G401 (cell line): ENCODE measurements around the gene TOLLIP. TPM values are rescaled to one million over a fixed set of nuclear protein-coding genes. Genes with fewer than 3 reads are reported as not detected.
"Not testable (repeated sequence)": the region's sequence is repeated elsewhere in the genome, so short reads cannot be mapped to it uniquely, and the experiment has no call there.

Experiments
- DNase-seq: peaks from one replicate; pipeline ENCODE4 v3.0.0-alpha.2; 2015; ENCODE audit warnings: low spot score
- in situ Hi-C: cut with HindIII; loops from 2 replicates; pipeline ENCODE4 v1.10.0; 2016; ENCODE audit warnings: low sequenced_read_pairs, mixed read lengths
- total RNA-seq: library from RNA; depleted of rRNA; stranded (reverse); fragments of >200 nt; shearing (Covaris generic); gene quantifications from 2 replicates; pipeline ENCODE4 v1.2.3, GENCODE V29; 2014

The TOLLIP gene
- total RNA-seq, 1 experiment from 2014 or later: 30.0 TPM

DNA sequence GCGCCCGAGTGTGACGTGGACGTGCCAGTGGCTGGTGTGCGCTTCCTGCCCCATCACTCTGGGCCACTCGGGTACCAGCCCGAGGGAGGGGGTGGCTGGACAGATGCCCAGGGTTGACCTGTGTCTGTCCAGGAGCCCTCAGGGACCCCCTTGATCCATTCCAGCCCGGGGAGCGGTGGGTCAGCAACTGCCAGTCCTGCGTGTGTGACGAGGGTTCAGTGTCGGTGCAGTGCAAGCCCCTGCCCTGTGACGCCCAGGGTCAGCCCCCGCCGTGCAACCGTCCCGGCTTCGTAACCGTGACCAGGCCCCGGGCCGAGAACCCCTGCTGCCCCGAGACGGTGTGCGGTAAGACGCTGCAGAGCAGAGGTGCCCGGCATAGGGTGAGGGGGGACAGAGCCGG is 52.1 kb downstream of the TOLLIP start:
- in situ Hi-C loops: no loop called here
- no peak for DNase-seq

DNA sequence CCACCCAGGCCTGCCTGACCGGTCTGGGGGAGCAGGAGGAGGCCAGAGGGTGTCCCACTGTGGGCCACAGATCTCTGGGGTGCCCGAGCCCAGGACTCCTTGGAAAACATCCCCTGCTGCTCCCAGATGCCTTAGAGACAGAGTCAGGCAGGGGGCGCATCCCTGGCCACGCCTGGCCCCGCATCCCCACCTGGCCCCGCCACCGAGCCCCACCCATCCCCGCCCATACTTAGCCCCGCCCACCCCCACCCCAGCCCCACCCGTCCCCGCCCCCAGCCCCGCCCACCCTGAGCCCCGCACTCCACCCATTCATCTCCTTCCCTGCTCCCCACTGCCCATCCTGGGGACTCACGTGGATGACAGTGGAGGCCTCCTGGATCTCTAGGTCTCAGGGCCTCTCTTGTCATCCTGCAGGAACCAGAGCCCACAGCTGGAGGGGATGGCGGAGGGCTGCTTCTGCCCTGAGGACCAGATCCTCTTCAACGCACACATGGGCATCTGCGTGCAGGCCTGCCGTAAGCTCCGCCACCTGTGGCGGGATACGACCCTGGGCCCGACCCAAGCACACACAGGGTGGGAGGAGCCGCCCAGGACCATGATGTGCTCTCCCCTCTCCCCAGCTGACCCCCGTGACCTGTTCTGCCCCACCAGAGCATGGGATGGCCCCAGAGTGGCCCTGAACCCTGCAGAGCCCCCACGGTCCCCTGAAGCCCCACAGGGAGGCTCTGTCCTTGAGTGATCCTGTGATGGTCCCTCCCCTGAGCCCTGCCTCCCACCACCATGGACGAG is 53.0 kb downstream of the TOLLIP start:
- in situ Hi-C loops: no loop called here
- DNase-seq: no peak

DNA sequence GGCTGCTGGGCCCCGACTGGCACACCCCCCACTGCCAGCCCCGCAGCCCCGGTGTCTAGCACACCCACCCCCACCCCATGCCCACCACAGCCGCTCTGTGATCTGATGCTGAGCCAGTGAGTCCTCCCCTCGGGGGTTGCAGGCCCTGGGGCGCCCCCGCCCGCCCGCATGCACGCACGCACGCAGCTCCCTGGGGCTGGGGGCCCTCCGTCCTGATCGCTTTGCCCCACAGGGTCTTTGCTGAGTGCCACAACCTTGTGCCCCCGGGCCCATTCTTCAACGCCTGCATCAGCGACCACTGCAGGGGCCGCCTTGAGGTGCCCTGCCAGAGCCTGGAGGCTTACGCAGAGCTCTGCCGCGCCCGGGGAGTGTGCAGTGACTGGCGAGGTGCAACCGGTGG is 54.3 kb downstream of the TOLLIP start:
- DNase-seq: no peak
- in situ Hi-C loops: no loop called here

DNA sequence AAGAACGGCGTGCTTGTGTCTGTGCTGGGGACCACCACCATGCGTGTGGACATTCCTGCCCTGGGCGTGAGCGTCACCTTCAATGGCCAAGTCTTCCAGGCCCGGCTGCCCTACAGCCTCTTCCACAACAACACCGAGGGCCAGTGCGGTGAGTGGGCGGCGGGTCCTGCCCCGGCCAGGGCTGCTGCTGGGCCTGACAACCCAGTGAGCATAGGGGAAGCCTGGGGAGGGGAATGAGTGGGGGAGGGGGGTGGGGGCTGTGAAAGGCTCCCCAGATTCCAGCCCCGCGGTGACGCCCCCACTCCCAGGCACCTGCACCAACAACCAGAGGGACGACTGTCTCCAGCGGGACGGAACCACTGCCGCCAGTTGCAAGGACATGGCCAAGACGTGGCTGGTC is 54.7 kb downstream of the TOLLIP start:
- DNase-seq: no peak
- in situ Hi-C loops: no loop called here

DNA sequence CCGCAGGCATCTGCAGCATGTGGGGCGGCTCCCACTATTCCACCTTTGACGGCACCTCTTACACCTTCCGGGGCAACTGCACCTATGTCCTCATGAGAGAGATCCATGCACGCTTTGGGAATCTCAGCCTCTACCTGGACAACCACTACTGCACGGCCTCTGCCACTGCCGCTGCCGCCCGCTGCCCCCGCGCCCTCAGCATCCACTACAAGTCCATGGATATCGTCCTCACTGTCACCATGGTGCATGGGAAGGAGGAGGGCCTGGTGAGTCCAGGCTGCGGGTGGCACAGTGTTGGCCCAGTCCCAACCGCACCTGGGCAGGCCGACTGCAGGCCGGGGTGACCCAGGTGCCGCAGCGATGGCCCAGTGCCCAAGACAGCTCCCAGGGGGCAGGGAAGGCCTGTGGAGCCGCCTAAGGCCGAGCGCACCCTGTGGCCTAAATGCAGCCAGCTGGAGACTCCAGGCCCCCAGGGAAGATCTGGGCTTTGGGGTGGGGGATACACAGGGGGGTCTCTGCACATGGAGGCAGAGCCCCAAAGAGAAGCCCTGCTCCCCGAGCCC is 55.3 kb downstream of the TOLLIP start:
- in situ Hi-C loops: no loop called here
- no peak for DNase-seq

DNA sequence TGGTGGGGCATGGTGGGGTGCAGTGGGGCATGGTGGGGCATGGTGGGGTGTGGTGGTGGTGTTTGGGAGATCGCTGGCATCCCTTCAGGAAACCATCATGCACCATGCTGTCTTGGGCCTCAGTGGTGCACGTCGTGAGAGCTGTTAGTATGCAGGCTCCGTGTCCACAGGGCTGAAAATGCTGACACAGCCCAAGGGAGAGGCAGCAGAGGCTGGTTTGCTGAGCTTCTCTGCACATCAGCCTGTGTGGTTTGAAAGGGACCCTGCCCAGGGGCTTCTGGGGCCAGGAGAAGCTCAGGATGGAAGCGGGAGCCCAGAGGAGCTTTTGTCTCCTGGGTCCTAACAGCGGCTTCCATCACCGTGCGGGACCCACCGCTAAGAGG is 56.3 kb downstream of the TOLLIP start:
- no peak for DNase-seq
- in situ Hi-C loops: no loop called here

DNA sequence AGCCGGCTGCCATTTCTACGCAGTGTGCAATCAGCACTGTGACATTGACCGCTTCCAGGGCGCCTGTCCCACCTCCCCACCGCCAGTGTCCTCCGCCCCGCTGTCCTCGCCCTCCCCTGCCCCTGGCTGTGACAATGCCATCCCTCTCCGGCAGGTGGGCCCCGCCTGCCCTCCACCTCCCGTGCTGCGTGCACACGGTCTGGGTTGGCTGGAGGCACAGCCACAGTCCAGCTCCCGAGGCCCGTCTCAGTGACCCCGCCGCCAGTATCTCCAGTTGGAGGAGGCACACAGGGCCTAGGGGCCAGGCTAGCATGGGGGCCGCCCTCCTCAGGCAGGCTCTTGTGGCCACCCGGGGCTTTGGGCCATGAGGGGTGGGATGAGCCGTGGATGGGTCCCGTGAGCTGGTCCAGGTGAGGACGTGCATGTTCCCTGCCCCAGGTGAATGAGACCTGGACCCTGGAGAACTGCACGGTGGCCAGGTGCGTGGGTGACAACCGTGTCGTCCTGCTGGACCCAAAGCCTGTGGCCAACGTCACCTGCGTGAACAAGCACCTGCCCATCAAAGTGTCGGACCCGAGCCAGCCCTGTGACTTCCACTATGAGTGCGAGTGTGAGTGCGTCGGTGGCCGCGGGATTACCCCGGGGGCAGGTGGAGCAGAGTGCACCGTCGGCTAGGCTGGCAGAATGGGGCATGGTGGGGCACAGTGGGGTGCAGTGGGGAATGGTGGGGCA is 56.9 kb downstream of the TOLLIP start:
- no peak for DNase-seq
- in situ Hi-C loops: no loop called here

DNA sequence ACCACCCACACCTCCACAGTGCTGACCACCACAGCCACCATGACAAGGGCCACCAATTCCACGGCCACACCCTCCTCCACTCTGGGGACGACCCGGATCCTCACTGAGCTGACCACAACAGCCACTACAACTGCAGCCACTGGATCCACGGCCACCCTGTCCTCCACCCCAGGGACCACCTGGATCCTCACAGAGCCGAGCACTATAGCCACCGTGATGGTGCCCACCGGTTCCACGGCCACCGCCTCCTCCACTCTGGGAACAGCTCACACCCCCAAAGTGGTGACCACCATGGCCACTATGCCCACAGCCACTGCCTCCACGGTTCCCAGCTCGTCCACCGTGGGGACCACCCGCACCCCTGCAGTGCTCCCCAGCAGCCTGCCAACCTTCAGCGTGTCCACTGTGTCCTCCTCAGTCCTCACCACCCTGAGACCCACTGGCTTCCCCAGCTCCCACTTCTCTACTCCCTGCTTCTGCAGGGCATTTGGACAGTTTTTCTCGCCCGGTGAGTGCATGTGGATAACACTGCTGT is 58.1 kb downstream of the TOLLIP start:
- in situ Hi-C loops: no loop called here

DNA sequence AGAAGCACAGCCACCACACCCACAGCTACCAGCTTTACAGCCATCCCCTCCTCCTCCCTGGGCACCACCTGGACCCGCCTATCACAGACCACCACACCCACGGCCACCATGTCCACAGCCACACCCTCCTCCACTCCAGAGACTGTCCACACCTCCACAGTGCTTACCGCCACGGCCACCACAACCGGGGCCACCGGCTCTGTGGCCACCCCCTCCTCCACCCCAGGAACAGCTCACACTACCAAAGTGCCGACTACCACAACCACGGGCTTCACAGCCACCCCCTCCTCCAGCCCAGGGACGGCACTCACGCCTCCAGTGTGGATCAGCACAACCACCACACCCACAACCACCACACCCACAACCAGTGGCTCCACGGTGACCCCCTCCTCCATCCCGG is 59.0 kb downstream of the TOLLIP start:
- in situ Hi-C loops, DNase-seq: not testable (repeated sequence)

More for the DNA sequence above, 58.1 kb downstream of the TOLLIP start:
- DNase-seq: no peak

DNA sequence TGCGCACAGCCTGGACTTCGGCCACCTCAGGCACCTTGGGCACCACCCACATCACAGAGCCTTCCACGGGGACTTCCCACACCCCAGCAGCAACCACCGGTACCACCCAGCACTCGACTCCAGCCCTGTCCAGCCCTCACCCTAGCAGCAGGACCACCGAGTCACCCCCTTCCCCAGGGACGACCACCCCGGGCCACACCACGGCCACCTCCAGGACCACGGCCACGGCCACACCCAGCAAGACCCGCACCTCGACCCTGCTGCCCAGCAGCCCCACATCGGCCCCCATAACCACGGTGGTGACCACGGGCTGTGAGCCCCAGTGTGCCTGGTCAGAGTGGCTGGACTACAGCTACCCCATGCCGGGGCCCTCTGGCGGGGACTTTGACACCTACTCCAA is 60.5 kb downstream of the TOLLIP start:
- in situ Hi-C loops, DNase-seq: not testable (repeated sequence)

DNA sequence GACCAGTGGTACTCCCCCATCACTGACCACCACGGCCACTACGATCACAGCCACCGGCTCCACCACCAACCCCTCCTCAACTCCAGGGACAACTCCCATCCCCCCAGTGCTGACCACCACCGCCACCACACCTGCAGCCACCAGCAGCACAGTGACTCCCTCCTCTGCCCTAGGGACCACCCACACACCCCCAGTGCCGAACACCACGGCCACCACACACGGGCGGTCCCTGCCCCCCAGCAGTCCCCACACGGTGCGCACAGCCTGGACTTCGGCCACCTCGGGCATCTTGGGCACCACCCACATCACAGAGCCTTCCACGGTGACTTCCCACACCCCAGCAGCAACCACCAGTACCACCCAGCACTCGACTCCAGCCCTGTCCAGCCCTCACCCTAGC is 62.4 kb downstream of the TOLLIP start:
- DNase-seq, in situ Hi-C loops: not testable (repeated sequence)

DNA sequence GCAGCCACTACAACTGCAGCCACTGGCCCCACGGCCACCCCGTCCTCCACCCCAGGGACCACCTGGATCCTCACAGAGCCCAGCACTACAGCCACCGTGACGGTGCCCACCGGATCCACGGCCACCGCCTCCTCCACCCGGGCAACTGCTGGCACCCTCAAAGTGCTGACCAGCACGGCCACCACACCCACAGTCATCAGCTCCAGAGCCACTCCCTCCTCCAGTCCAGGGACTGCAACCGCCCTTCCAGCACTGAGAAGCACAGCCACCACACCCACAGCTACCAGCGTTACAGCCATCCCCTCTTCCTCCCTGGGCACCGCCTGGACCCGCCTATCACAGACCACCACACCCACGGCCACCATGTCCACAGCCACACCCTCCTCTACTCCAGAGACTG is 63.1 kb downstream of the TOLLIP start:
- not testable (repeated sequence) for DNase-seq

DNA sequence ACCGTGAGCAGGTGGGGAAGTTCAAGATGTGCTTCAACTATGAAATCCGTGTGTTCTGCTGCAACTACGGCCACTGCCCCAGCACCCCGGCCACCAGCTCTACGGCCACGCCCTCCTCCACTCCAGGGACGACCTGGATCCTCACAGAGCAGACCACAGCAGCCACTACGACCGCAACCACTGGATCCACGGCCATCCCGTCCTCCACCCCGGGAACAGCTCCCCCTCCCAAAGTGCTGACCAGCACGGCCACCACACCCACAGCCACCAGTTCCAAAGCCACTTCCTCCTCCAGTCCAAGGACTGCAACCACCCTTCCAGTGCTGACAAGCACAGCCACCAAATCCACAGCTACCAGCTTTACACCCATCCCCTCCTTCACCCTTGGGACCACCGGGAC is 63.7 kb downstream of the TOLLIP start:
- in situ Hi-C loops, DNase-seq: not testable (repeated sequence)

More for the DNA sequence above, 63.1 kb downstream of the TOLLIP start:
- in situ Hi-C loops: not testable (repeated sequence)

DNA sequence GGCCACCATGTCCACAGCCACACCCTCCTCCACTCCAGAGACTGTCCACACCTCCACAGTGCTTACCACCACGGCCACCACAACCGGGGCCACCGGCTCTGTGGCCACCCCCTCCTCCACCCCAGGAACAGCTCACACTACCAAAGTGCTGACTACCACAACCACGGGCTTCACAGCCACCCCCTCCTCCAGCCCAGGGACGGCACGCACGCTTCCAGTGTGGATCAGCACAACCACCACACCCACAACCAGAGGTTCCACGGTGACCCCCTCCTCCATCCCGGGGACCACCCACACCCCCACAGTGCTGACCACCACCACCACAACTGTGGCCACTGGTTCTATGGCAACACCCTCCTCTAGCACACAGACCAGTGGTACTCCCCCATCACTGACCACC is 64.9 kb downstream of the TOLLIP start:
- in situ Hi-C loops, DNase-seq: not testable (repeated sequence)

DNA sequence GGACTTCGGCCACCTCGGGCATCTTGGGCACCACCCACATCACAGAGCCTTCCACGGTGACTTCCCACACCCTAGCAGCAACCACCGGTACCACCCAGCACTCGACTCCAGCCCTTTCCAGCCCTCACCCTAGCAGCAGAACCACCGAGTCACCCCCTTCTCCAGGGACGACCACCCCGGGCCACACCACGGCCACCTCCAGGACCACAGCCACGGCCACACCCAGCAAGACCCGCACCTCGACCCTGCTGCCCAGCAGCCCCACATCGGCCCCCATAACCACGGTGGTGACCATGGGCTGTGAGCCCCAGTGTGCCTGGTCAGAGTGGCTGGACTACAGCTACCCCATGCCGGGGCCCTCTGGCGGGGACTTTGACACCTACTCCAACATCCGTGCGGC is 65.9 kb downstream of the TOLLIP start:
- in situ Hi-C loops, DNase-seq: not testable (repeated sequence)

DNA sequence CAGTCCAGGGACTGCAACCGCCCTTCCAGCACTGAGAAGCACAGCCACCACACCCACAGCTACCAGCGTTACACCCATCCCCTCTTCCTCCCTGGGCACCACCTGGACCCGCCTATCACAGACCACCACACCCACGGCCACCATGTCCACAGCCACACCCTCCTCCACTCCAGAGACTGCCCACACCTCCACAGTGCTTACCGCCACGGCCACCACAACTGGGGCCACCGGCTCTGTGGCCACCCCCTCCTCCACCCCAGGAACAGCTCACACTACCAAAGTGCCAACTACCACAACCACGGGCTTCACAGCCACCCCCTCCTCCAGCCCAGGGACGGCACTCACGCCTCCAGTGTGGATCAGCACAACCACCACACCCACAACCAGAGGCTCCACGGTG is 66.7 kb downstream of the TOLLIP start:
- in situ Hi-C loops: not testable (repeated sequence)

DNA sequence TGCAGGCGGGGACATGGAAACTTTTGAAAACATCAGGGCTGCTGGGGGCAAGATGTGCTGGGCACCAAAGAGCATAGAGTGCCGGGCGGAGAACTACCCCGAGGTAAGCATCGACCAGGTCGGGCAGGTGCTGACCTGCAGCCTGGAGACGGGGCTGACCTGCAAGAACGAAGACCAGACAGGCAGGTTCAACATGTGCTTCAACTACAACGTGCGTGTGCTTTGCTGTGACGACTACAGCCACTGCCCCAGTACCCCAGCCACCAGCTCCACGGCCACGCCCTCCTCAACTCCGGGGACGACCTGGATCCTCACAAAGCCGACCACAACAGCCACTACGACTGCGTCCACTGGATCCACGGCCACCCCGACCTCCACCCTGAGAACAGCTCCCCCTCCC is 67.1 kb downstream of the TOLLIP start:
- in situ Hi-C loops: no loop called here

More for the DNA sequence above, 66.7 kb downstream of the TOLLIP start:
- DNase-seq: not testable (repeated sequence)

DNA sequence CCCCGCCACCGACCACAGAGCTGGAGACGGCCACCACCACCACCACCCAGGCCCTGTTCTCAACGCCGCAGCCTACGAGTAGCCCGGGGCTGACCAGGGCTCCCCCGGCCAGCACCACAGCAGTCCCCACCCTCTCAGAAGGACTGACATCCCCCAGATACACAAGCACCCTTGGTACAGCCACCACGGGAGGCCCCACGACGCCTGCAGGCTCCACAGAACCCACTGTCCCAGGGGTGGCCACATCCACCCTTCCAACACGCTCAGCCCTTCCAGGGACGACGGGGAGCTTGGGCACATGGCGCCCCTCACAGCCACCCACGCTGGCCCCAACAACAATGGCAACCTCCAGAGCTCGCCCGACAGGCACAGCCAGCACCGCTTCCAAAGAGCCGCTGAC is 67.7 kb downstream of the TOLLIP start:
- no peak for DNase-seq
- in situ Hi-C loops: no loop called here

More for the DNA sequence above, 67.1 kb downstream of the TOLLIP start:
- no peak for DNase-seq

DNA sequence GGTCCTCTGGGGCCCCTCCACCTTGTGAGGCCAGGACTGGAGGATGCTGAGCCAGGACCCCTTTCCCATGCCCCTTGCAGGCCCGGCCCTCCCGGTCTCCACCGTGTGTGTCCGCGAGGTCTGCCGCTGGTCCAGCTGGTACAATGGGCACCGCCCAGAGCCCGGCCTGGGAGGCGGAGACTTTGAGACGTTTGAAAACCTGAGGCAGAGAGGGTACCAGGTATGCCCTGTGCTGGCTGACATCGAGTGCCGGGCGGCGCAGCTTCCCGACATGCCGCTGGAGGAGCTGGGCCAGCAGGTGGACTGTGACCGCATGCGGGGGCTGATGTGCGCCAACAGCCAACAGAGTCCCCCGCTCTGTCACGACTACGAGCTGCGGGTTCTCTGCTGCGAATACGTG is 68.7 kb downstream of the TOLLIP start:
- DNase-seq: no peak
- in situ Hi-C loops: no loop called here
